HUDEP-2 (cell line): ENCODE data around the gene VAX1.

Source experiments
- DNase-seq, 76 experiments: peaks; one replicate each; lab custom pipeline; 2025; ENCODE audit not compliant: unreplicated experiment in 76 of 76; lab: John Stamatoyannopoulos, UW

The VAX1 gene, protein sequence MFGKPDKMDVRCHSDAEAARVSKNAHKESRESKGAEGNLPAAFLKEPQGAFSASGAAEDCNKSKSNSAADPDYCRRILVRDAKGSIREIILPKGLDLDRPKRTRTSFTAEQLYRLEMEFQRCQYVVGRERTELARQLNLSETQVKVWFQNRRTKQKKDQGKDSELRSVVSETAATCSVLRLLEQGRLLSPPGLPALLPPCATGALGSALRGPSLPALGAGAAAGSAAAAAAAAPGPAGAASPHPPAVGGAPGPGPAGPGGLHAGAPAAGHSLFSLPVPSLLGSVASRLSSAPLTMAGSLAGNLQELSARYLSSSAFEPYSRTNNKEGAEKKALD

DNA sequence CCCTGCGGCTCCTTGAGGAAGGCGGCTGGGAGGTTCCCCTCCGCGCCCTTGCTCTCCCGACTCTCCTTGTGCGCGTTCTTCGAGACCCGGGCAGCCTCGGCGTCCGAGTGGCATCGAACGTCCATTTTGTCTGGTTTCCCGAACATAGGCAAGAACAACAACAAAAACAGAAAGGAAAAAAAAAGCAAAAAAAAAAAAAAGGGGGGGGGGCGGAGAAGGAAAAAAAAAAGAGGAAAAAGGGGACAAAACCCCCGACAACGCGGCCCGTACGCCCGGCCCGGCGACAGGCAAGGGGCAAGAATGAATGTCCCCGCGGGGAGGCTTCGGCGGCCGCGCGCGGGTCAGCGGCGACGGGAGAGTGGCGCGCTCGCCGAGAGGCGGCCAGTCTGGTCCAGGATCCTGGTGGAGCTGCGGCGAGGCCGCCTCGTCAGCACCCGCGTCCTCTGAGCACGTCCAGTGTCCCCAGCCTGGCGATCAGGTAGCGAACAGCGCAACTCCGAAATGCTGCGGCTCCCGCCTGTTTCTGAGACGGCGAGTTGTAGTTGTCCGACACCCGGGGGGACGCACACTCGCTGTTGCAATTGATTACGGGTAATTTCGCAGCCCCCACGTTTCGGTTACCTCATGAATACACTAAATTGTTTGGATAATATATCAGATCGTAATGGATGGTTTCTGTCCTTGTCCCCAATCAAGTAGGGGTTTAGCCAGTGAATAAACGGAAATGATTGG lies at the start of gene VAX1:
VAX1 (minus strand) TSS at position 360 of the 732 bp plus-strand sequence; CDS start at position 146, 214 bp downstream.
- DNase-seq, result no peak

DNA sequence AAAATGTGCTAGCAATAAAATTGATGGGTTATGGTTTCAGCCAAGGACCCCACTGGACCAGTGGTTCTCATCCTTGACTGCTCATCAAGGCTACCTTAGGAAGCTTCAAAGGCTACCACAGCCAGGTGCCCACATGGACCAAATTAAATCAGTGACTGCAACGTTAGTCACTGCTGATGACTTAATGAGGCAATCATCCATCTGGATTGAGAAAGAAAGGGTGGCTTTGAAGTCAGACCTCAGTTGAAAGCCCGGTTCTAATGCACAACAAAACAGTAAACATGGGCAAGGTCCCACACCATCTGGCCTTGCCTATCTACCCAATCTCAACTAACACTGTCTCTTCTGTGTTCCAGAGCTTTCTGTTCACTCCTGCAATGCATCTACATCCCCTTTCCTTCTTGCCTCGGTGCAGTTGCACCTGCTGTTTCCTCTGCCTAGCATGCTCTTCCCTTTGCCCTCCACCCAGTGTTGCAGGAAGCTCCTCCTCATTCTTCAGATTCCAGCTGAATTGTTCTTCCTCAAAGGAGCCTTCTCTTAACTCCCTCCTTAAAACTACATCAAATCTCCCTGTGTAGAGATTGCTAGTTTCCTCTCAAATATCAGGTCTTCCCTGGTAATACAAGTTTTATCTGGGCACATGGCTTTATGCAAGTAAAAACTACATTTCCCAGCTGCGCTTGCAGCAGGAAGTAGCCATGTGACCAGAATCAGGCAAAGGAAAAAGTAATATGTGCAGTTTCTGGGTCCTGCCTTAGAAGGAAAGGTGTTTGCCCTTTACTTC lies 49.0 kb upstream of the VAX1 start:
- DNase-seq, result no peak

DNA sequence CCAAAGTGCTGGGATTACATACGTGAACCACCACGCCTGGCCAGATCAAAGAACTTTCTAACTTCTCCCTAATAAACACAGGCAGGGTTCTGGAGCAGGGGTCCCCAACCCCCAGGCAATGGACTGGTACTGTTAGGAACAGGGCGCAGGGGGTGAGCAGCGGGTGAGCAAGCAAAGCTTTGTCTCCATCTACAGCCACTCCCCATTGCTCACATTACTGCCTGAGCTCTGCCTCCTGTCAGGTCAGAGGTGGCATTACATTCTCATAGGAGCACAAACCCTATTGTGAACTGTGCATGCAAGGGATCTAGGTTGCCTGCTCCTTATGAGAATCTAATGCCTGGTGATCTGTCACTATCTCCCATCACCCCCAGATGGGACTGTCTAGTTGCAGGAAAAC lies 47.7 kb upstream of the VAX1 start:
- peak in 1 of 76 experiments; percentile 2 for DNase-seq

DNA sequence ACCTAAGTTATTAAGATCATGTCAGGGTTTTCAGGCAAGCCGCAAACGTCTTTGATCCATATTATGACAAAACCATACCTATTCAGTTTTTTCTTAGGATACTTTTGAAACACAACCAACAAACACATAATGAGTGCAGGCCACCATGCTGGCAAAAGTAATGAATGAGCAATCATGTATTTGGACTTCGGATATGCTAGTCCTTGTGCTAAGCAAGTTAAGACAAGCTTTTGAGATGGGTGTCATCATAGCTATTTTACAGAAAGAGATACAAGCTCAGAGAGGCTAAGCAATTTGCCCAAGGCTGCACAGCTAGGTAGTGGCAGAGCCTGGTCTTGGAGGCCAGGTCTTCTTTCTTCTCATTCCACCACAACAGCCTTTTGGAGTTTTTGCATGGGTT lies 46.8 kb upstream of the VAX1 start:
- DNase-seq, result no peak

DNA sequence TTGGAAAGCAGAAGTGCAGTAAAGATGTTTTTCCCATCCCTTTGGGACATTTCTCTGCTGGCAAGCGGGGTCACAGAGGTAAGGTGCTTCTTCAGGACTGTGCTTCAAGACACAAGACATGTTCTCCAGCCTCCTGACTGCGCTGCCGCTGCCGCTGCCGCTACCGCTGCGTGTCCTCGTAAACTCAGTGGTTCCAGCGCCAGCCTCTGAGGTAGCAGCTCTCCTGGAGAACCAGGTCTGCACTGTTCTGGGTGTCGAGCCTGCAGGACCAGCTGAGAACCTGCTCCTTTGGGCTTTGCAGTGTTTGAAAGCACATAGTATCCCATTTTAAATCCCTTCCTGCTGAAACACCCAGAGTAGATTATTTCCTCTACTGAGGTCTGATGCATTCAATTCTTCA lies 46.2 kb upstream of the VAX1 start:
- DNase-seq, result no peak

DNA sequence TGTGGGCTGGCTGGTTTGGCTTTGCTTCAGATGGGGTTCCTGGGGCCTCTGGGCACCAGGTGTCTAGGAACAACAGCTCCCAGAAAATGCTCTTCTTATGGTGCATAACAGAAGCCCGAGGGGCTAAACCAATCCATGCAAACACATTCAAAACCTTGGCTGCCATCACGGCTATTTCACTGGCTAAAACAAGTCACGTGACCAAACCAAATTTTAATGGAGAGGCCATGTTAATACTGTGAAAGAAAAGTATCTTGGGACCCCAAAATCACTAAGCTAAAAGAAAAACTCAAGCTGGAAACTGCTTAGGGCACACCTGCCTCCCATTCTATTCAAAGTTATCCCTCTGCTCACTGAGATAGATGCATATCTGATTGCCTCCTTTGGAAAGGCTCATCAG lies 40.1 kb upstream of the VAX1 start:
- no peak for DNase-seq

DNA sequence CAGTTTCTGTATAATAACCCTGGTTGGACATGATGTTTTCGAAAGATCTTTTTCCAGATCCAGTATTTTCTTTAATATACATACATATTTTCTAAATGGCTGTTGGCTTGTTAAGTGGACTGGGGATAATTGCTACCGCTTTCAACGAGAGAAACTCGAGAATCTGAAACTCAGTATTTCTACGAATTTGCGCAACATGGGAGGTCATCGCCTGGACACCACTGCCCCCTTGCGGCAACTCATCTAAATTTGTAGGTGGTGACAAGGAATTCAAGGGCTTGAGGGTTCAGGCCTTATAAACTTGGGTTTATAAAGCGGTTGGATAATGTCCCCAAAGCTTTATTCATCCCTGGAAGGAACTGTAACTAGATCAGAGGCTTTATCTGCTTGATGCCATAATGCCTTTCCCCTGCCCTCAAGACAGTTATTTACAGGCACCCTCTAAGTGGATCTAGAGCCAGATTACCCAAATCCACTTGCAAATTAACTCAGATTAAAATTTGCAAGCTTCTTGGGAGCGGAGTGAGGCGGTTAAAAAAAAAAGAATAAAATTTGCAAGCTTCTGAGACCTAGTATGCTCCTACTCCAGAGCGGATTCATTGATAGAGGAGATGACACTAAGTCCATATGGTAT lies 37.9 kb upstream of the VAX1 start:
- DNase-seq, result peak in 61 of 76 experiments; percentile 2 to 78 (median 46)

DNA sequence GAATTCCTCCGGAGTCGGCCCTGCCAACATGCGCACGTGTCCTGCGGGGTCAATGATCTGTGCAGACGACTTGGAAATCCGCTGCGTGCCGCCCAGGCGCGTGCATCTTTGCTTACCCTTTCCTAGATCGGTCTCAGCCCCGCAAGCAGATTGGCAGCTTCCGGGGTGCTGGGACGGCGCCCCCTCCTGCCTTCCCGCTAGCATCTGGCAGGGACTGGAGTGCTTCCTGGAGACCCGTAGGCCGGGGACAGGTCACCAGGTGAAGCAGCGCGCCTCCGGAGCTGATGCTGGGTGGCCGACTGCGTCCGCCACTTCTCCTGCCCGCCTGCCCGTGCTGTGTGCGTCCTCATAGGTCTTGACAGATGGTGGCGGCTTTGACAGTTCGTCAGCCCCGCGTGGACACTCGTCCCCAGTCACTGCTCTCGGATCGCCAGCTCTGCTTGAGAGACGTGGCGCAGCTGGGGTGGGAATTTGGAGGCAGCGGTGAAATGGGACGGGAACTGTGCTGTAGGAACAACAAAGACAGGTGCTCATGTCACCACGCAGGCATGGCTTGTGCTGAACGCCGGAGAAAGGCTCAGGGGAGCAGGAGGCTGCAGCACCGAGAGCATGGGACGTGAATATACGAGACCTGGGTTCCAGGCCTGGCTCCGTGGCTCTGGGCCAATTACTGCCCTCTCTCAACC lies 37.3 kb upstream of the VAX1 start:
- DNase-seq, result peak in 9 of 76 experiments; percentile 8 to 88 (median 39)

DNA sequence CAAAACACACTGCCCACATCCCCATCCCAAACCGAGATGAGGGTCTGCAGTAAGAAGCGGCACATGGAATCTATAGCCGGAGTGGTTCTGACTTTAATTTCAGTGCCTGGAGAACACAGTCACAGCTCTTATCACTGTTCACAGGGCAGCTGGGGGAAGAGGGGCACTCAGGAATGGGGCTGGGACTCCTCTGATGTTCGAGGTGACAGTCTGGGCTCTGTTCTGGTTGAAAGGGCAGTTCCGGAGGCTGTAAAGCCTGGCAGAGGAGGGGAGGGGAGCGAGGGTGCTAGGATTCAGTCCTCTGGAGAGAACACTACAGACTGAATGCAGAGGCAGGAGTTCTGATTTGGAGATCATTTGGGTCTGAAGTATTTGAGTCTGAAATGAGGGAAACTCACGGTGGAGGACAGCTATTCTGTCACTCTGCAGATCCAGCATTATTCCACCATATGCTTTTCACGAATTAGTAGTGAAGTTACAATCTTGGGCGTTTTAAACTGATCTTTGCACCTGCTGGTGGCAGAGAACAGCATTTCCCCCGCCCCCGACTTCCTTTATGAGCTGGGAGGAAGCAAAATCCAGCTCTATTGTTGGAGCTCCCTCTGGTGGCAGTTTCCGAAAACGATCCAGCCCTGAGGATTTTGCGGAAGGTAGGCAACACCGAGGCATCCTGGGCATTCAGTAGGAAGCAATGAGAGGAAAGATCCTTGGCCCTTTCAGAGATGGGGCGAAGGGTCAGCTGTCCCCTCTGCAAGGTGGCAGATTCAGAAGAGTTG lies 36.6 kb upstream of the VAX1 start:
- peak in 69 of 76 experiments; percentile 4 to 88 (median 49) for DNase-seq

DNA sequence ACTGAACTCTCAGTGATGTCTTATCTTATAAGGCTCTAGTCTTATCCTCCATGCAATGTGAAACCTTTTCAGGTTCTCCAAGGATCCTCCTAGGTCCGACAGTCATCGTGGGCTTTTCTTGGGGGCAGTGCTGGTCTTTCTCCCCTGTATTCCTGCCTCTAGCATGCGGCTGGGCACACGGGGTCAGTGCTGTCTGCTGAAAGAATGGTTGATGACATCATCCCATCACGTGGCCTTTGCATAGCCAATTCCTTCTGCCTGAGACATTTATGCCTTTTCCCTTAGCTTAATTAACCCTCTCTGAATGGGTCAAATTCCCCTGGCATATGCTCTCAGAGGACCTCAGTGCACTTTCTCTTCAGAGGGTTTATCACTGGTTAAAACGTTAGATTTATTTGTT lies 32.2 kb upstream of the VAX1 start:
- no peak for DNase-seq

DNA sequence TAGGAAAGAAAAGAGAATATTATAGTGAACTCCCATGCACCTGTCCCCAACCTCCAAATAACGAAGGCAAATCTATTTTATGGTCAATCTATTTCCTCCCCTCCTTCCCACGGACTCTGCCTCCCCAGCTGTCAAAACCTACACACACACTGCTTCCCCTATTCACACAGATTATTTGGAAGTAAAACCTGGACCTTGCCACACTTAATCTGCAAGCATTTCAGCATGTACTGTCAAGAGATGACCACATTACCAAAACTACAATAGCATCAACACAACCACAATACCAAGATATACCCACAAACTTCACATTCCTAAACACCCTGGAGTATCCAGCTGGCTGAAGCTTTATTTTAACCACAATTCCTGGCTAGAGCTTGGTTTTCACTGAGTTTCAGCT lies 31.4 kb upstream of the VAX1 start:
- no peak for DNase-seq

DNA sequence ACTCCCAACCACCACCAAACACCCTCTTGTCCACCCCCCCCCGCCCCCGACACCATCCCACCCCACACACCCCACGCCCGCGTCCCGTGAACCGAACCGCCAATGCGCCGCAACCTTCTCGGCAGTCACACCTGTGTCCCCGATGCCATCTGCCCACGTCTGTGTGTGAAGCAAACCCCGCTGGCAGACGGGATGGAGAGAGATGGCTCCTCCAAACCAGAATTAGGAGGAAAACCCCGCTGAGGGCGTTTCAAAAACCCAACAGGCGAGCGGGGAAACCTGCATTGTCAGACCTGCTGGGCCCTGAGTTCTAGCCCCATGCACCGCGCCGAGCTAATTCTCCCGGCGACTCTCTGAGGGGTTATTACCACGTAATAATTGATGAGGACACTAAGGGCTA lies 30.7 kb upstream of the VAX1 start:
- DNase-seq, result no peak

DNA sequence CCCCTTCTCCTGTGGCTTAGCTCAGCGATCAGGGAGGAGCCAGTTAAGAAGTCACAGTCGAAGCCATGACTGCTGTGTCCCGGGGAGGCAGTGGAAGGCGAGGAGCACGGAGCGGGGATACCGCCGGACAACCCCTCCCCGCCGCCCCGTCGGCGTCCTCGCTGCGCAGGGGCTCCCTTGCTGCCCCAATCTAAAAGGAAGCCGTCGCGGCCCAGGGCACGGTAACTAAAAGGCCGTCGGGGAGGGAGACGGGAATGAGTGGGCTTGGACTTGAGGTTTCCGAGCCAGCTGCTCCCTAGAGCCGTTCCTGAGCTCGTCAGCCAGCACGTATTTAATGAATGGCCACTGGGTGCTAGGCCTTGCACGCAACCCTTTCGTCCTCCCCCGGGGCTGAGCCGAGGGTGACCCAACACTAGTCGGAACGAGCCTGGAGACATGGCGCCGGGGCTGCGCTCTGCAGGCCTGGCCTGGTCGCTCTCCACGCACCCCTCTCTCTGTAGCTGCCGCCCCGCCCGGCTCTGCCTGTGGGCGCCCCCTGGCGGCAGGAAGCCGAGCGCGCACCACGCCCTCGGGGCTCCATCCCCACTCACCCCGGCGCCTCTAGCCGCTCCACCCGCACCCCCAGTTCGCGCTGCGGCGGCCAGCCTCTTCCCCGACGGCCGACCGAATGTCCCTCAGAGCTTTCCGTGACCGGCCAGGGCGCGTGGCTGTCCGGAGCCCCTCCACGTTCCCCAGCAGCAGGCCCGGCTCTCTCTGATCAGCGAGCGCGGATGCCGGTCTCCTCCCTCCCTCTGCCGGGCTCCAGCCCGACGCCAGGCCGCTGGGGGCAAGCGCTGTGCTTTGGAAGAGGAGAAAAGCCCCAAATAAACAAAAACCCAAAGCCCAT lies 30.0 kb upstream of the VAX1 start:
- peak in 41 of 76 experiments; percentile 1 to 50 (median 21) for DNase-seq

DNA sequence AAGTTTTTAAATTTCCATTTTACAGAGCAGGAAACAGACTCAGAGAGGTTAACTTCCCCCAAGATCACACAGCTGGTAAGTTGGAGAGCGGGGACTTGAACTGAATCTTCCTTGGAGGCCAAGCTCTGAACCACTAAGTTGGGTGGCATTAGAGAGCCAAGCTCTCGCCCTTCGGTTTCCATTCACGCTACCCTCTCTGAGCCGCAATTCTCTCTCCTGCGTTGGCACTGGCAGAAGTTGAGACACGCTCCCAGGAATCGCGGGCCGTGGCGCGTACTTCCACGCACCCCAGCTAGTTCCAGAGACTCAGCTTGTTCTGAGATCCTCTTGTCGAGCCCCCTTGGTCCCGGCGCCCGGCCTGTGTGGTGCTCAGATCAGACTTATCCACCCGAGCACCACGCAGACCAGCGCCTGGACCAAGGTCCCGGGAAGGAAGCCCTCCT lies 29.3 kb upstream of the VAX1 start:
- DNase-seq, result no peak

DNA sequence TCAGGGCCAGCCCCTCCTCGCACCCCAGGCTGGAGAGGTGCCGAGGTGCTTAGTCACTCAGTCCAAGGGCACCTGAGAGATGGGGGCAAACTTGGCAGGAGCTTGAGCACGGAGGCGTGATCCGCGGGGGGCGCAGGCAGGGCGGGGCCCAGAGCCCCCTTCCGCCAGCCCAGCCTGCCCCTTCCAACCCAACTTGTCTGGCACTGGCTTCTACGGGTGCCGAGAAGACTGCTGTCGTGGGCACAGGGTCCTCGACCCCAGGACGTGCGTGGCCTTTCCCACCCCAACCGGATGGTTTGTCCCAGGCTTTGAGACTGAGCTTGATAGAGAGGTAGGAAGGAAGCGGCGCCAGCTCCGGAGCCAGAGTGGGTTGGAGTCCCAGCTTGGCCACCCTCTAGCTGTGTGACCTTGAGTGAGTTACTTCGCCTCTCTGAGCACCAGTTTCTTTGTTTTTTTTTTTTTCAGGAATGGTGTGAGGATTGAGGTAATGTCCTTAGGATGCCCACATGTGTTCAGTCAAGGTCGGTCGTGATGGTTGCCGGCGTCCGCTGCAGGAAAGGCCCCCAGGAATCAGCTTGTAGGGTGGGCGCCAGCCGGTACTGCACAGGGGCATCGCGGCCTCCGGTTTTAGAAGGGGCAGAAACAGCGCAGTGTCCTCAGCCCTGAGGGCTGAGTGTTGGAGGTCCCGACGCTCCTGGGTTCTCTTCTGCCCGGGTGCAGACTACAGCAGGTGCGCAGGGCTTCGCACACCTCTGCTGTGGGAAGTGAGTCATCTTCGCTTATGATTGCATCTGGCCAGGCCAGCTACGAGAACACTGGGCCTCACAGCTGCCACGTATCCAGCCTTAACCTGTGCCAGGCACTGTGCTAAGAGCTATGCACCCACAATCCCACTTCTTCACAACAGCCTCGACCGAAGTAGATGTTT lies 28.6 kb upstream of the VAX1 start:
- DNase-seq, result no peak

DNA sequence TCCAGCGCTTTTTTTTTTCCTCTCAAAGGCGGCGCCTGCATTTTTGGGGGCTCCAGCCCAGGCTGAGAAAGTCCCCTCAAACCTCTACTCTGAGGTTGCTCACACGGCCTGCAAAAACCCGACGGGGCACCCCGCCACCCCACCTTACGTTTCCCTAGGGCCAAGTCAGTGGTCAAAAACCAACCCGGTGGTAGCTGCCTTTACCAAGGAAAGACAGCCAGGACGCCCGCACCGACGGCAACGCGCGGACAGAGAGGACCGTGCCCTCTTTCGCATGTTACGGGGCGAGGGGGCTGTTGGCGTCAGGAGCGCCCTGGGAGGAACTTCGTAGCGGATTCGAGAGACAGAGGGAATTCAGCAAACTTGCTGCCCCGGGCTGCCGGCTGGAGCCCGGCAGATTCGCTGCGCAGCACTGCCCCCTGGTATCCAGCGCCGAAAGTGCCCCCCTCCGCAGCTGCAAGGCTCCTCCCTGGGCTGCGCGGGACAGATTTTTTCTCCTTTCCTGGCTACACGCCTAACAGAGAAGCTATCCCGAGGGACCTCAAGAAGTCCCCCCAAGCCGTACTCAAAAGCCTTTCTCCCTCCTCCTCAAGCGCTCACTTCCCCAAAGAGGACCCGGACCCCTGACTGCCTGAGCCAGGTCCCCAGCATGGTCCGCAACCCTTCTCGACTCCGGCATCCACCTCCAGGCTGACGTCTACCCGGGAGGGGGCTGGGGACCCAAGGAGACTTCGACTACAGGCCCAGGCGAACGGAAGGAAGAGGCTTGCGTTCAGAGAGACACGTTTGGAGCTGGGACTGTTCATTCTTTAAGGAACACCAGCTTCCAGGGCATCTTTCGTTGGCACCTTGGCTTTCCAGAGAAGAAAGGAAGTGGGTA lies 27.7 kb upstream of the VAX1 start:
- peak in 27 of 76 experiments; percentile 1 to 42 (median 17) for DNase-seq
